ENCODE results near the gene ELL3.
"Not testable (repeated sequence)": the region's sequence is repeated elsewhere in the genome, so short reads cannot be mapped to it uniquely, and the experiment has no call there.

ELL3 gene

GRCh38 chr15:43776718-43777266 is at the start of gene ELL3:
ELL3 (minus strand) TSS chr15:43776966; CDS start chr15:43776901, 65 bp downstream.
- peak; percentile 85 for DNase-seq

- no peak for DNase-seq
These were observed 49.3 kb upstream of the ELL3 start for GRCh38 chr15:43826029-43826507.

- not testable (repeated sequence) for DNase-seq
These were observed 48.5 kb upstream of the ELL3 start for GRCh38 chr15:43825305-43825704.

- DNase-seq: peak; percentile 93
These were observed 47.8 kb upstream of the ELL3 start, which contains the start of gene MFAP1 for GRCh38 chr15:43824302-43825246. MFAP1 (minus strand) TSS chr15:43824690; CDS start chr15:43824569, 121 bp downstream.

GRCh38 chr15:43821505-43821904 is 44.7 kb upstream of the ELL3 start:
- no peak for DNase-seq

- DNase-seq: not testable (repeated sequence)
These were observed 38.3 kb upstream of the ELL3 start for GRCh38 chr15:43815064-43815463.

- no peak for DNase-seq
These were observed 32.4 kb upstream of the ELL3 start for GRCh38 chr15:43808960-43809678.

- no peak for DNase-seq
These were observed 31.7 kb upstream of the ELL3 start for GRCh38 chr15:43808435-43808950.

GRCh38 chr15:43802676-43803075 is 25.9 kb upstream of the ELL3 start:
- not testable (repeated sequence) for DNase-seq

- peak; percentile 92 for DNase-seq
These were observed 23.7 kb upstream of the ELL3 start, which contains the start of gene HYPK for GRCh38 chr15:43800286-43801141. HYPK (plus strand) TSS chr15:43800599; CDS start chr15:43800623, 24 bp downstream.

- DNase-seq: no peak
These were observed 23.1 kb upstream of the ELL3 start, which contains the start of gene SERINC4 for GRCh38 chr15:43799945-43800285. SERINC4 (minus strand) TSS chr15:43800220; CDS start chr15:43799986, 234 bp downstream.

GRCh38 chr15:43799209-43799944 is 22.6 kb upstream of the ELL3 start:
- DNase-seq: no peak

GRCh38 chr15:43796566-43796965 is 19.8 kb upstream of the ELL3 start:
- no peak for DNase-seq

GRCh38 chr15:43795997-43796396 is 19.2 kb upstream of the ELL3 start:
- DNase-seq: no peak

GRCh38 chr15:43795197-43795596 is 18.4 kb upstream of the ELL3 start:
- no peak for DNase-seq

GRCh38 chr15:43794269-43795037 is 17.7 kb upstream of the ELL3 start:
- no peak for DNase-seq

GRCh38 chr15:43793647-43794046 is 16.9 kb upstream of the ELL3 start:
- no peak for DNase-seq

- DNase-seq: peak; percentile 48
These were observed 16.2 kb upstream of the ELL3 start for GRCh38 chr15:43792761-43793476.

- peak; percentile 100 for DNase-seq
These were observed 15.4 kb upstream of the ELL3 start, which contains the start of gene SERF2 for GRCh38 chr15:43791993-43792760. SERF2 (plus strand) TSS chr15:43792320; CDS start chr15:43792377, 57 bp downstream.
